ENCODE data around the gene TCAIM. TPM values are rescaled to one million over a fixed set of nuclear protein-coding genes. Genes with fewer than 3 reads are reported as not detected.

Gene TCAIM
- total and polyA plus RNA-seq, 7 experiments from 2014 or later: 7.7 to 19.8 (median 15.7) TPM

GRCh38 chr3:44353355-44353924 is 14.9 kb downstream of the TCAIM start:
- H3K4me3 Mint-ChIP-seq: no peak overlapping the region
- CTCF ChIA-PET: no interaction called here
- Histone ChIP-seq H3K9me3 (ENCODE audit: control insufficient read depth in 2 of 3, low read length in 3 of 3) (no peaks in the 10 kb centered on the region), H3K27me3 (ENCODE audit: control insufficient read depth in 2 of 2, insufficient read depth in 2 of 2, low read length in 2 of 2) (no peaks in the 10 kb centered on the region), H3K27ac (ENCODE audit: low read depth, low read length) (no peak overlapping the region), H3K36me3 (ENCODE audit: control insufficient read depth in 2 of 3, insufficient read depth in 3 of 3, low read length in 3 of 3) (peaks cover 0 to 4% (median under 1%) of the 10 kb centered on the region in 3 experiments), H3K4me1 (ENCODE audit: control insufficient read depth in 2 of 2, insufficient read depth in 2 of 2, low read length in 2 of 2) (no peaks in the 10 kb centered on the region), H3K4me3 (ENCODE audit: low read length) (no peak overlapping the region)
- H3K27ac Mint-ChIP-seq: no peak overlapping the region
- peaks cover 0 to 38% (median 29%) of the 10 kb centered on the region in 5 donors for H3K36me3 Mint-ChIP-seq
- H3K4me1 Mint-ChIP-seq: peaks cover 0 to 36% (median 24%) of the 10 kb centered on the region in 7 donors
- intact Hi-C loops (cut with micrococcal nuclease): no loop called here
- no peak for DNase-seq
- POLR2A ChIA-PET: interaction anchor here (0.8 kb wide), 1 partner anchor 15 kb away, joined by 3 read pairs; the partner anchor contains the start of gene TCAIM
- no peaks in the 10 kb centered on the region for H3K27me3 Mint-ChIP-seq
- peaks cover 0 to 3% (median 0%) of the 10 kb centered on the region in 11 donors for H3K9me3 Mint-ChIP-seq
- no peak for ATAC-seq

DNA sequence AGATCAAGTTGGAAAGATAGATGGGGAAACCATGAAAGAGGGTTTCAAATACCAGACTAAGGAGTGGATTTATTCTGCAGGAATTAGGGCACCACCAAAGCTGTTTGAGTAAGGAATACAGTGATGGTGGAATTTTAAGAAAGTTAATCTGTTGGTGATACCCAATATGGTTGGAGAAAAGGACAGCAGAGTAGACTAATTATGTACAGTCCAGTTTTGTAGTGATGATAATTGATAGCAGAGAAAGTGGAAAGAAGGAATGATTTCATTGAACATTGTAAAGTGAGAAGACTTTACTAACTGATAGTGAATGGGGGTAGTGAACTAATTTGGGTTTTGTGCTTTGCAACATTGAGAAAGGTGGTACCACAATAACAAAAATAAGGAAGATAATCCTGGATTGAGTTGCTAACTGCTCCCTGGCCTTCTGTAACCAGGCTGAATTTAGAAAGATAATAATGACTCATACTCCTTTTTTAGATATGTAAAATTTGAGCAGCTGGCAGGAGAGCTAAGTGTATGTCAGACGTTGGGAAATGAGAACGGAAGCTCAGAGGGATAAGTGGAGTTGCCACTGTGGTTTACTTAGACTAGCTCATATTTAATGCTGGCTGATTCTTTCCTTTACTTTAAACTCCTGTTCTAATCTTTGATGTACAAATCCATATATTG is 16.9 kb downstream of the TCAIM start:
- ChIA-PET CTCF (no interaction called here), POLR2A (no interaction called here)
- Mint-ChIP-seq H3K4me3 (no peak overlapping the region), H3K27ac (no peak overlapping the region), H3K27me3 (no peaks in the 10 kb centered on the region), H3K9me3 (peaks cover 0 to 3% (median 0%) of the 10 kb centered on the region in 11 donors), H3K4me1 (peaks cover 0 to 20% (median 12%) of the 10 kb centered on the region in 7 donors), H3K36me3 (peaks cover 0 to 42% (median 36%) of the 10 kb centered on the region in 5 donors)
- no peaks in the 10 kb centered on the region for H3K9me3 ChIP-seq (ENCODE audit: control insufficient read depth in 2 of 3, low read length in 3 of 3)
- H3K4me1 ChIP-seq (ENCODE audit: control insufficient read depth in 2 of 2, insufficient read depth in 2 of 2, low read length in 2 of 2): no peaks in the 10 kb centered on the region
- DNase-seq: no peak
- peaks cover 0 to 16% (median 3%) of the 10 kb centered on the region in 3 experiments for H3K36me3 ChIP-seq (ENCODE audit: control insufficient read depth in 2 of 3, insufficient read depth in 3 of 3, low read length in 3 of 3)
- H3K27me3 ChIP-seq (ENCODE audit: control insufficient read depth in 2 of 2, insufficient read depth in 2 of 2, low read length in 2 of 2): no peaks in the 10 kb centered on the region
- H3K4me3 ChIP-seq (ENCODE audit: low read length): no peak overlapping the region
- ATAC-seq: no peak
- no peak overlapping the region for H3K27ac ChIP-seq (ENCODE audit: low read depth, low read length)
- intact Hi-C loops (cut with micrococcal nuclease): no loop called here

DNA sequence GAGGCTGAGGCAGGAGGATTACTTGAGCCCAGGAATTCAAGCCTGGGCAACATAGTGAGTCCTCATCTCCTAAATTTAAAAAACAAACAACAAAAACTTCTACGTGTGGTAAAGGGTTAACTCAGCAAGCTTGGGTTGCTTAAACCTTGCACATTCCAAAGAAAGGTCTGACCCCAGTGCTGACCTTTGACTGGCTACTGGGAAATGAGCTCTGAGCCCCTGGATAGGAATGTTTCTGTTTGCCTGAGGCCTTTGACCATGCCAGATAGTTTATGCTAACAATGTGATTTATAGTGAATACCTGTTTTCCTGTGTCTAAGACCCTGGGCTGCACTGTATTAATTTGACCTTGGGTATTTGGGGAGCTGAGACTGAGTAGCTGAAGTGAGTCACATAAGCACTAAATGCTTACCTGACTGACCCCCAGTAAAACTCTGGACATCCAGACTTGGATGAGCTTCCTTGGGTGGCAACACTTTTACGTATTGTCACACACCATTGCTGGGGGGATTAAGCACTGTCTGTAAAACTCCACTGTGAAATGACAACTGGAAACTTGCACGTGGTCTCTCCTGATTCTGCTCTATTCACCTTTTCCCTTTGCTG is 20.7 kb downstream of the TCAIM start:
- Mint-ChIP-seq H3K4me3 (no peak overlapping the region), H3K9me3 (peaks cover 0 to under 1% (median 0%) of the 10 kb centered on the region in 11 donors), H3K36me3 (peaks cover 0 to 30% (median 28%) of the 10 kb centered on the region in 5 donors), H3K27ac (no peak overlapping the region), H3K4me1 (peaks cover 0 to 10% (median 2%) of the 10 kb centered on the region in 7 donors), H3K27me3 (no peaks in the 10 kb centered on the region)
- Histone ChIP-seq H3K27ac (ENCODE audit: low read depth, low read length) (no peak overlapping the region), H3K4me1 (ENCODE audit: control insufficient read depth in 2 of 2, insufficient read depth in 2 of 2, low read length in 2 of 2) (no peaks in the 10 kb centered on the region), H3K9me3 (ENCODE audit: control insufficient read depth in 2 of 3, low read length in 3 of 3) (no peaks in the 10 kb centered on the region), H3K36me3 (ENCODE audit: control insufficient read depth in 2 of 3, insufficient read depth in 3 of 3, low read length in 3 of 3) (peaks cover 3 to 16% (median 7%) of the 10 kb centered on the region in 3 experiments), H3K4me3 (ENCODE audit: low read length) (no peak overlapping the region), H3K27me3 (ENCODE audit: control insufficient read depth in 2 of 2, insufficient read depth in 2 of 2, low read length in 2 of 2) (no peaks in the 10 kb centered on the region)
- POLR2A ChIA-PET: no interaction called here
- intact Hi-C loops (cut with micrococcal nuclease): no loop called here
- ATAC-seq (no peak), DNase-seq (no peak)
- CTCF ChIA-PET: no interaction called here

- Histone ChIP-seq H3K27me3 (ENCODE audit: control insufficient read depth in 2 of 2, insufficient read depth in 2 of 2, low read length in 2 of 2) (no peaks in the 10 kb centered on the region), H3K4me1 (ENCODE audit: control insufficient read depth in 2 of 2, insufficient read depth in 2 of 2, low read length in 2 of 2) (no peaks in the 10 kb centered on the region), H3K4me3 (ENCODE audit: low read length) (no peak overlapping the region), H3K27ac (ENCODE audit: low read depth, low read length) (no peak overlapping the region), H3K9me3 (ENCODE audit: control insufficient read depth in 2 of 3, low read length in 3 of 3) (no peaks in the 10 kb centered on the region), H3K36me3 (ENCODE audit: control insufficient read depth in 2 of 3, insufficient read depth in 3 of 3, low read length in 3 of 3) (peaks cover under 1 to 15% (median 7%) of the 10 kb centered on the region in 3 experiments)
- POLR2A ChIA-PET: no interaction called here
- ATAC-seq (no peak), DNase-seq (no peak)
- Mint-ChIP-seq H3K9me3 (no peaks in the 10 kb centered on the region), H3K4me1 (no peaks in the 10 kb centered on the region), H3K4me3 (no peak overlapping the region), H3K27ac (no peak overlapping the region), H3K36me3 (peaks cover 0 to 24% (median 21%) of the 10 kb centered on the region in 5 donors), H3K27me3 (no peaks in the 10 kb centered on the region)
- CTCF ChIA-PET: interaction anchor here (0.7 kb wide), 1 partner anchor 556 kb away, joined by 3 read pairs; no protein-coding TSS in a partner anchor
- intact Hi-C loops (cut with micrococcal nuclease): no loop called here
Measured at GRCh38 chr3:44363591-44363990, 25.0 kb downstream of the TCAIM start.

DNA sequence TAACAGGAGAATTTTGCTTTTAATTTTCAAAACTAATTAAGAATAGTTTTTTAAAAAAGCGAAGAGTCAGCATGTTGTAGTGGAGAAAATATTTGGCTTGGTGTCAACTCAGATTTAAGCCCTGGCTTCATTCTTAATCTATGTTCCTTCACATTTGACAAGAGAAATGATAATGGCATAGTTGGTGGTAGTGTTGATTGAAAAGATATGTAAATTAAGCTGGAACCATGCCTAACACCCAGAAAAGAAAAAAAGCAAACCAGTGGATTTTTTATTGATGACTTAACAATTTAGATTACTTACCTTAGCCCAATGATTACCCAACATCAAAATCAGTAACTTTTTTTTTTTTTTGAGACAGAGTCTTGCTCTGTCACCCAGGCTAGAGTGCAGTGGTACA is 27.4 kb downstream of the TCAIM start:
- Histone ChIP-seq H3K36me3 (ENCODE audit: control insufficient read depth in 2 of 3, insufficient read depth in 3 of 3, low read length in 3 of 3) (peaks cover 0 to 7% (median 4%) of the 10 kb centered on the region in 3 experiments), H3K9me3 (ENCODE audit: control insufficient read depth in 2 of 3, low read length in 3 of 3) (no peaks in the 10 kb centered on the region), H3K27me3 (ENCODE audit: control insufficient read depth in 2 of 2, insufficient read depth in 2 of 2, low read length in 2 of 2) (no peaks in the 10 kb centered on the region), H3K27ac (ENCODE audit: low read depth, low read length) (no peak overlapping the region), H3K4me3 (ENCODE audit: low read length) (no peak overlapping the region), H3K4me1 (ENCODE audit: control insufficient read depth in 2 of 2, insufficient read depth in 2 of 2, low read length in 2 of 2) (no peaks in the 10 kb centered on the region)
- H3K9me3 Mint-ChIP-seq: no peaks in the 10 kb centered on the region
- ATAC-seq: no peak
- H3K27me3 Mint-ChIP-seq: no peaks in the 10 kb centered on the region
- CTCF ChIA-PET: no interaction called here
- no peak overlapping the region for H3K4me3 Mint-ChIP-seq
- DNase-seq: no peak
- POLR2A ChIA-PET: no interaction called here
- intact Hi-C loops (cut with micrococcal nuclease): no loop called here
- no peak overlapping the region for H3K27ac Mint-ChIP-seq
- H3K36me3 Mint-ChIP-seq: peaks cover 0 to 28% (median 26%) of the 10 kb centered on the region in 5 donors
- no peaks in the 10 kb centered on the region for H3K4me1 Mint-ChIP-seq

GRCh38 chr3:44375450-44375849 is 36.9 kb downstream of the TCAIM start:
- intact Hi-C loops (cut with micrococcal nuclease): no loop called here
- no peaks in the 10 kb centered on the region for H3K36me3 ChIP-seq (ENCODE audit: control insufficient read depth in 2 of 3, insufficient read depth in 3 of 3, low read length in 3 of 3)
- no peaks in the 10 kb centered on the region for H3K4me1 ChIP-seq (ENCODE audit: control insufficient read depth in 2 of 2, insufficient read depth in 2 of 2, low read length in 2 of 2)
- Mint-ChIP-seq H3K27me3 (peaks cover 0 to 4% (median 0%) of the 10 kb centered on the region in 5 donors), H3K36me3 (peaks cover 9 to 26% (median 23%) of the 10 kb centered on the region in 5 donors), H3K9me3 (peaks cover 0 to 27% (median 10%) of the 10 kb centered on the region in 11 donors), H3K4me3 (no peak overlapping the region), H3K27ac (no peak overlapping the region), H3K4me1 (peaks cover 0 to 4% (median 0%) of the 10 kb centered on the region in 7 donors)
- H3K9me3 ChIP-seq (ENCODE audit: control insufficient read depth in 2 of 3, low read length in 3 of 3): no peaks in the 10 kb centered on the region
- ATAC-seq: no peak
- ChIA-PET POLR2A (no interaction called here), CTCF (no interaction called here)
- no peak overlapping the region for H3K27ac ChIP-seq (ENCODE audit: low read depth, low read length)
- no peak for DNase-seq
- no peaks in the 10 kb centered on the region for H3K27me3 ChIP-seq (ENCODE audit: control insufficient read depth in 2 of 2, insufficient read depth in 2 of 2, low read length in 2 of 2)
- no peak overlapping the region for H3K4me3 ChIP-seq (ENCODE audit: low read length)
